HG03558 (cell line): ENCODE measurements around the gene LCP1.
A peak's percentile ranks its signal among the peaks of the same experiment; 100 is the strongest.
"Not testable (repeated sequence)": the region's sequence is repeated elsewhere in the genome, so short reads cannot be mapped to it uniquely, and the experiment has no call there.

Source experiments
- ATAC-seq: cut with Tn5 transposase; IDR thresholded peaks from one replicate; pipeline ENCODE4 v1.9.1; 2021; ENCODE audit warnings: moderate number of reproducible peaks; ENCODE audit not compliant: unreplicated experiment; ENCODE audit errors: extremely low read depth

The LCP1 gene, protein sequence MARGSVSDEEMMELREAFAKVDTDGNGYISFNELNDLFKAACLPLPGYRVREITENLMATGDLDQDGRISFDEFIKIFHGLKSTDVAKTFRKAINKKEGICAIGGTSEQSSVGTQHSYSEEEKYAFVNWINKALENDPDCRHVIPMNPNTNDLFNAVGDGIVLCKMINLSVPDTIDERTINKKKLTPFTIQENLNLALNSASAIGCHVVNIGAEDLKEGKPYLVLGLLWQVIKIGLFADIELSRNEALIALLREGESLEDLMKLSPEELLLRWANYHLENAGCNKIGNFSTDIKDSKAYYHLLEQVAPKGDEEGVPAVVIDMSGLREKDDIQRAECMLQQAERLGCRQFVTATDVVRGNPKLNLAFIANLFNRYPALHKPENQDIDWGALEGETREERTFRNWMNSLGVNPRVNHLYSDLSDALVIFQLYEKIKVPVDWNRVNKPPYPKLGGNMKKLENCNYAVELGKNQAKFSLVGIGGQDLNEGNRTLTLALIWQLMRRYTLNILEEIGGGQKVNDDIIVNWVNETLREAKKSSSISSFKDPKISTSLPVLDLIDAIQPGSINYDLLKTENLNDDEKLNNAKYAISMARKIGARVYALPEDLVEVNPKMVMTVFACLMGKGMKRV

DNA sequence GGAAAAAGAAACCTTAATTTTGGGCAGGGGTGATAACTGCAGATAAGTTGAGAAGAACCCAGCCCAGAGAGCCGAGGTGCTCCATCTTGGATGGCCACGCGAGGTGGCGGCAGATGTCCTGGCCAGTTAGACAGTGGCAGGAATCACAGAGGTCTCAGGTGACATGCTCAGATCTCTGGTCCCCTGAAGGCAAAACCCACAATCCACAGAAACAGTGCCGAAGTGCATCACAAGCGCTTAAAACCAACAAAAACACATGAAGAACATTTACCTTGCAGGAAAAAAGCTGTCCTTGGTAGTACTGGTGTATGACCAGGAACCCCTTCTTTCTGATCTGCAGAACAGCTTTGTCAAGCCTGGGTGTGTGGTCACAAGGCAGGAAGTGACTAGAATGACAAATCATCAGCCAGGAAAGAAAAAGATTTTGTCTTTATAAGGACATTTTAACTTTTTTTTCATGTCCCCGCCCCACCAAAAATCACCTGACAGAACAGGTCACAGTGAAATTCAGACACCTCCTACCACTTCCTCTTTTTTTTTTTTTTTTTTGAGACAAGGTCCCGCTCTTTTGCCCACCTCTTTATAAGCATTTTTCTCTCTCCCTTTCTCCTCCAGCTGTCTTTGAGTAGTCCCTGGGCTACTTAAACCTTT, at the start of gene LCP1:
Gene LCP1 (minus strand): TSS at position 338 of the 651 bp plus-strand sequence. CDS start 22,515 bp downstream, outside the sequence.
- peak; percentile 59 for ATAC-seq

DNA sequence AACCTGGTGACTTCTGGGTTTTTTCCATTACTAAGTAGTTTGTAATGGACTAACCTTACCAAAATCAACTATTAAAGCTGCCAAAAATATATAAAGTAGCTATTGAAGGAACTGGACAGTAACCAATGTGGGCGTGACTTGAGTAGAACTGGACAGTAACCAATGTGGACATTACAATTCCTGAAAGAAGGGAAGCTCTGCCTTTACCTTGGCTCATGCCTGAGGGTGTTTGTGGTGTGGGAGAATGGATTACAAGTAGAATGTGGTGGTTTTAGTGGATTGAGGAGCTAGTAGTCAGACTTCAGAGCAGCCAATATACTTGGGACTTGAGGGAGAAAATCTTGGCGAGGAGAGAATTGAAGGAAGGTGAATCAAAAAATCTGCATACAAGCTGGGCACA, 47.3 kb upstream of the LCP1 start:
- ATAC-seq = no peak

DNA sequence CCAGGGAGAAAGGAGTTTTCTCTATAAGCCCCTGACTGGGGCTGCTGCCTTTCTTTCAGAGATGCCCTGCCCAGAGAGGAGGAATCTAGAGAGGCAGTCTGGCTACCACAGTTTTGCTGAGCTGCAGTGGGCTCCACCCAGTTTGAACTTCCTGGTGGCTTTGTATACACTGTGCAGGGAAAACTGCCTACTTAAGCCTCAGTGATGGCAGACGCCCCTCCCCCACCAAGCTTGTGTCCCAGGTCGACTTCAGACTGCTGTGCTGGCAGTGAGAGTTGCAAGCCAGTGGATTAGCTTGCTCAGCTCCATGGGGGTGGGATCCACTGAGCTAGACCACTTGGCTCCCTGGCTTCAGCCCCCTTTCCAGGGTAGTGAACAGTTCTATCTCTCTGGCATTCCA, 38.3 kb upstream of the LCP1 start:
- not testable (repeated sequence) for ATAC-seq

DNA sequence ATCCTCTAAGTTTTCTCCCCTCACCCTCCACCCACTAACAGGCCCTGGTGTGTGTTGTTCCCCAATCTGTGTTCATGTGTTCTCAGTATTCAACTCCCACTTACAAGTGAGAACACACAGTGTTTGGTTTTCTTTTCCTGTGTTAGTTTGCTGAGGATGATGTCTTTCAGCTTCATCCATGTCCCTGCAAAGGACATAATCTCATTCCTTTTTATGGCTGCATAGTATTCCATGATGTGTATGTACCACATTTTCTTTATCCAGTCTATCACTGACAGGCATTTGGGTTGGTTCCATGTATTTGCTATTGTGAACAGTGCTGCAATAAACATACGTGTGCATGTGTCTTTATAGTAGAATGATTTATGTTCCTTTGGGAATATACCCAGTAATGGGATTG, 32.8 kb upstream of the LCP1 start:
- ATAC-seq = not testable (repeated sequence)

DNA sequence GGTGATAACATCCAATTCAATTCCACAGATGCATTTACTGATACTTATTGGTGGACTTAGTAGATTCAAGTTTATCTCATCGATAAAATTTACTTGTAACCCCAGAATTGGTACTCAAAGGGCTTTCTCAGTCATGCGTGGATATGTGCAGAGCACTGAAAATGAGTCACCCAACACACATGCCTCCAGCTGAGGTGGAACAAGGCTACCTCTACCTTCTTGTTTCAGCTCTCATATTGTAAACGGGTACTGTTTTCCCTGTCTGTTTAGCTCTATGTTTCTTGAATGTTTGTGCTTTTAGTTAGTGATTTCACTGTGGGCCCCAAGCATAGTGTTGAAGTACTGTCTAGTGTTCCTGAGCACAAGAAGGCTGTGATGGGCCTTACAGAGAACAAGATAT, 31.3 kb upstream of the LCP1 start:
- ATAC-seq = no peak

DNA sequence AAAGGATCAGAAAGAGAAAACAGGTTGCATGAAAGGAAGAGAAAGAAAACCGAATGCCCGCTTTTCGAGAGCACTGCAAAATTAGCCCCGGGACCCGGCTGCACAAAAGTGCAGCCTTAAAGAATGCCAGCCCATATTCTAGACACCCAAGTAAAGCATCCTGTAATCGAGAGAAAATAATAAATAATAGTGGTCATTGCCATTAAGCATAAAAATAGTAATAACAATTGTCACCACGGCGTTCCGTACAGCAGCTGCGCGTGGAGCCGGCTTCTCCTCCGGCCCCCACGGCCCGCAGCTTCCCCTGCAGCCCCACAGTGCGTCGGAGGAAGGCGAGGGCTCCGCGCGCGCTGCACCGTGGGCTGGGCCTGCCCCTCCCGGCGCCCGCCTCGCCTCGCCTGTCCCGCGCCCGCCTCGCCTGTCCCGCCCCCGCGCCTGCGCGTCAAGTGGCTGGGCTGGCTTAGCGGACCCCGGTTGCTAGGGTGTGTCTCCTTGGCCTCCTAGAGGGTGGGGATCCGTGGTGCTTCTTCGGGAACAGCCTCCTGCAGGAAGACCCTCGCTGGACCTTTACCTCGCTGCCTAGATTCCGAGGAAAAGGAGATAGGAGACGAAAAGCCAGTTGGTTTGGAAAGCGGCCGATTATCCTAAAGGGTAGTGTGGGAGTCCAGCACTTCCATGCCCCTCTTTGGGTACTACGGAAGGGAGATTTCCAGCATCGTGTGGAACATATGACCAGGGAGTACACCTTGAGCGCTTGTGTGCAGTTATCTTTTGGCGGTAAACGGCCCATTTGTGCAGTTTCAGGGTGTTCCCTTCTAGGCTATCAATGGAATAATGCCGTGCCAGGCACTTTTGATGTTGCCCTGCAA, 29.7 kb upstream of the LCP1 start, which contains the start of gene LRRC63:
Gene LRRC63 (plus strand): TSS at position 446 of the 869 bp plus-strand sequence. CDS start 1,107 bp downstream, outside the sequence.
- peak; percentile 78 for ATAC-seq

DNA sequence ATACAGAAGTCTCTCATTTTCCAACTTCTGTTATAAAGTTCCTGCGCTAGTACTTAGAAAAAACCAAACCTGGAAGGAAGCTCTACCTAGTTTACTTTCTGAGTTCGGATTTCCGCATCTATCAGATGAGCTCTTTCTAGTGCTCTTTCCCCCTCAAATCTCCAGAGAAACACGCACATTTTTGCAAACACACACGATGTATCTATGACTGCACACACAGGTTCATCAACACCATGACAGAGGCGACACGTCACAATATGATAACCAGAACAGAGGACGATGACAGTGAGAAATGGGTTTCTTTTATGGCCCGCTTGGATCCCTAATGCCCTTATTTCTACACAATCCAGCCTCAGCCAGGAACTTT, 29.1 kb upstream of the LCP1 start:
- no peak for ATAC-seq

DNA sequence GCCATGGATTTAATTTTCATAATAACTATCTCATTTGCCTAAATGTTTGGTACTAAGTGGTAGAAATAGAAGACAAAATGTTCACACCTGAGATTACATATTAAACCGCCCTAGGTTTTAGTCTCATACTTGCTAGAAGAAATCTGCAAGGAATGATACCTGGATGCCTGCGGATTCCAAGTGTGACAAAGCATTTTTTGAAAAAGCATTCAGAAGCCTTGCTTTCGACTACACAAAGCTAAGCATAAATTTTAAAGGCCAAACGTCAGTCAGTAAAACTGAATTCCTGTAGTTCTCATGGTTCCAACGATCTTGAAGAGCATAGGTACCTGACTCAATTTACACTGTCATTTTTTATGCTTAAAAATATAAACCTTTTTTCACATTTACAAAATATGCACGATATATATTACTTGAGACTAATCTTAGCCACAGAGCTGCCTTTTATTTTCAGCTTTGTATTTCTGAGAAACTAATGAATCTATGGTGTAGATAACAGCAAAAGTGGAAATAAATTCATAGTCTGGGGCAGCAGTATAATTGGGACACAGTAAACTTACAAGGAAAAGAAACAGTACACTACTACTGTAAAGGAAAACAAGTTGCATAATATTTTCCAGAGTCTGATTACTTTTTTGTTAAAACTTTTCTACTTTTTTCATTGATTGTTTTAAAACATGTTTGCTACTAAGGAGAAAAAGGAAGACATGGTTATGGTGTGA, 28.5 kb upstream of the LCP1 start:
- ATAC-seq = no peak

DNA sequence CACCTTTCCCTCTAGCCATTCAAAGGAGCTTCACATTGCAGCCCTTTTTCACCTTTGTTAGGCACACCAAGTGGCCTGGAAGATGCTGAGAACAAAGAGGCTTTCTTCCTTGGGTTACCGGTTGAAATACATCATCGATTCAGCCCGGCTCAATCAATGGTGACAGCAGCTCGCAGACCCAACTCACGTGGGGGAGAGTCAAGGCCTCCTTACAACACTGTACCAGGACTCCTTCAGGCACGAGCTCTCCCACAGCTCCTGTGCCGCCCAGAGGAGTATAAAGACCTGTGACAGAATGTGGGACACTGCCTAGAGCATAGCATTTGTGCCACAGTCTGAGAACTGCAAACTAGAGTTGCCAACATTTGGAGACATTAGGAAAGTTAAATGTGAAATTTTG, 25.9 kb upstream of the LCP1 start:
- ATAC-seq = no peak

DNA sequence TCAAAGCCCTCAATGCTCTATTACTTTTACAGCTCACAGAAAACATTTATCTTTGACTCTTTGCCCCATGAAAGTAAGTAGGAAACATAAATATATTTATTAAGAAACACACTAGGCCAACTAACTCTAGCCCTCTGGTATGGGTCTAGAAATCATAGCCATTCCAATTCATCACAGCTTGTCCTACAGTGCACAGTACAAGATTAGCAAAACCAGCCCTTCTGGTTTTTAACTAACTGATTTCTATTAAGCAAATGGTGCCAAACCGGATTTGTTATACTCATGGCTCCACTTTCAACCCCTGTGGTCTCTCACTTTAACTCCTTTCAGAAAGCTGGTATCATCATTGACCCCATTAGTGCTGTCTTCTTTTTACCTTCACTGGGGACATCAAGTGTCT, 24.2 kb upstream of the LCP1 start:
- ATAC-seq = no peak

DNA sequence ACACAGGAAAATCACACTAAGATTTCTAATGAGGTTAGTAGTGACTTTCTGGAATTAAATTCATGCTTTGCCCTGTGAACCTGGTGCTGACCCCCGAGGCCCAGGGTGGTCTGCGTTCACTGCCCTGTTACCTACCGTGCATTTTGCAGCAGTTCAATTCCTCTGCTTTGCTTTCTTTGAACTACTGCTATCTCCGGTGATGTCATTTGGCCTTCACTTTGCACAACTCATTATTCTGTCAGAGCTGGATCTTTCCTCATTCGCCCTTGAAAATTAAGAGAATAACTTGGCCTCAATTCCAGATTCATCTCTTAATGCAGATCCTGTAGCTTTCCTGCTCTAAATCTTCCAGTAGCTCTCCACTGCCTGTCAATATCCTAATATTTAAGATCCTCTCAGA, 21.0 kb upstream of the LCP1 start:
- ATAC-seq = no peak

DNA sequence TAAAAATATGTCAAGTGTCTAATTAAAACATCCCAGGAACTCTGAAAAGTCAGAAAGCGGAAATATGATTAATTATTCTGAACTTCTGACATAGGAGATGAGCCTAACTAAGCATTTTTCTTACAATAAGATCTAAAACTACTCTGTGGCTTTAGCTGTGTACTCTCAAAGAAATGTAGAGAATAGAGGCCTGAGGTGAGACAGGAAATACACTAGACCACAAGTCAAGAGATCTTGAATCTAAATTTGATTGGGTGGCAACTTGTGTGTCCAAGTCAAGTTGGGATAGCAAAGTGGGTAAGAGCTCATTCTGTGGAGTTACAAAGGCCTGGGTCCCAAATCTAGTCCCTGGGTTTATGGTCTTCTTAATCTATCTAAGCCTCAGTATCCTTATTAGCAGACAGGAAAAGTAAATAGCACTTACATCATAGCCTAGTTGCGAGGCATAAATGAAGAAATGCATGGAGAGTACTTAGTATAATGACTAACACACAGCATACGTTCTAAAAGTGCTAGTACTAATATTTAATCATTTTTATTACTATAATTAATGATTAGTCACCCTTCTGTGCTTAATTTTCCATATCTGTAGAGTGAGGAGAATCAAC, 20.3 kb upstream of the LCP1 start:
- no peak for ATAC-seq

DNA sequence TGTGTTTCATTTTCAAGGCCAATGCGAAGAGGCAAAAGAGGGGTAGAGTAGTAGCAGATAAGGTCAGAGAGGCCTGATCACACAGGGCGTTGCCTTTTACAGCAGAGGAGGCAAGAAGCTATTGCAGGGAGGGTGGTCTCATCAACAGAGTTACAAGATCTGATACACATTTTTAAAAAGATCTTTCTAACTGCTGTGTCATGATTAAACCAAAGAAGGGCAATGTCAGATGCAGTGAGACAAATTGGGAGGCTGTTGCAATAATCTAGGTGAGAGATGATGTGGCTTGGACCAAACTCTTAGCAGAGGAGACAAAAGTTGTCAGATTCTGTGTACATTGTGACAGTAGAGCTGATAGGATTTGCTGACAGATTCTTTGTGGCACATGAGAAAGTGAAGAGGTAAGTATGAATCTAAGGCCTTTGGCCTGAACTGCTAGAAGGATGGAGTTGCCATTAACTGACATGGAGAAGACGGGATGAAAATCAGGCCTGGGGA, 16.8 kb upstream of the LCP1 start:
- no peak for ATAC-seq

DNA sequence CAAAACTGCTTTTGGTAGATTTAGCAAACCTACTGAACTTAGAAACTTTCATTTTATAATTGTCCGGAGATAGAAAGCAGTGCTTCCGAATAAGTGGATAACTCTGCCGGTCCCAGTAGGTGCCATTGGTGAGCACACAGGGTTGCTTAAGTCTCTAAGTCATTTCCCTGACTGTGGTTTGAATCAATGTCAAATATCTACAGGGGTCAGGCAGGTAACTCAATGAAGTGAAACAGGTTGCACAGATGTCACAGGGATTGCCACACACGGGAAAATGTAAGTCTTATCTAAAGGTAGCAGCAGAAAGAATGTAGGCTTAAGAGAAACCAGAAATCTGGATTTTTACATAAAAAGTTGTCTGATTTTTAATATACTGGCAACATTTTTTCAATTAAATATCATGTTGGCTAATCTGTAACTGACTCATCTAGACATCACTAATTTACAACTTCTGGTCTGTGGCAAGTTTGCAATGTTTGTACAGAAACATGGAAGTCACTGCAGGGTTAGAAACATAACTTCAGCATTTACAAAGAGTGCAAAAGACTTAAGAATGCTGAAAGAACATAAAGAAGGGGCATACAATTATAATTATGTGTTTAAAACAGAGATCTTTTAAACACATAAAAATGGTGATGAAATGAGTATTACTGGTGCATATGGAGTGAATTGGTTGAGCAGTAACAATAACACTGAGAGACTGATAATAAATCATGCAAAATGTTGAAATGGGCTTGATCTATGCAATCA, 15.5 kb upstream of the LCP1 start:
- ATAC-seq = no peak

DNA sequence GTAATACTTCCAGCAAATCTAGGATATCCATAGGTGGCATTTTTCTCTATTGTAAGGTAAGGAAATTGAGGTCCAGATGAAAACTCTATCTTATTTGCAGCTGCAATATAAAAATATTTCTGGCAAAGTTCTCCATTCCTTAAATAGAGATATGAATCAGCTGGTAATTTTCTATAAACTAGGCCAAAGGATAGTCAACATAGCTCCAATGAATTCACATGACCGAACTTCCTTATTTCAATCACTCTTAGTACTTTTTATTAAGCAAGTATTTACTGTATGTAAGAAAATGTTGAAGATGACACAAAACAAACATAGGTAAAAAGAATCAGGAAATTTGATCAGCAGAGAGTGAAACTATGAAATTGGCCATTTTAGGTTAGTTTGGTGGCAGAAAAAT, 13.0 kb upstream of the LCP1 start:
- no peak for ATAC-seq

DNA sequence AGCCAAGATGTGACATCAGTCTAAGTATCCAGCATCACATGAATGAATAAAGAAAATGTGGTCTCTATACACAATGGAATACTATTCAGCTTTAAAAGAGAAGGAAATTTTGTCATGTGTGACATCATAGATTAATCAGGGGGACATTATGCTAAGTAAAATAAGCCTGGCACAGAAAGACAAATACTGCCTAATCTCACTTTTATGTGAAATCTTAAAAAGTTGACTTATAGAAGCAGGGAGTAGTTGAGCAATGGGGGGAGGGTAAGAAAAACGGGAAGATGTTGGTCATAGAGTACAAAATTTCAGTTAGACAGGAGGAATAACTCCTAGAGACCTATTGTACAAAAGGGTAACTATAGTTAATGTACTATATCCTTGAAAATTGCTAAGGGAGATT, 10.4 kb upstream of the LCP1 start:
- ATAC-seq = no peak

DNA sequence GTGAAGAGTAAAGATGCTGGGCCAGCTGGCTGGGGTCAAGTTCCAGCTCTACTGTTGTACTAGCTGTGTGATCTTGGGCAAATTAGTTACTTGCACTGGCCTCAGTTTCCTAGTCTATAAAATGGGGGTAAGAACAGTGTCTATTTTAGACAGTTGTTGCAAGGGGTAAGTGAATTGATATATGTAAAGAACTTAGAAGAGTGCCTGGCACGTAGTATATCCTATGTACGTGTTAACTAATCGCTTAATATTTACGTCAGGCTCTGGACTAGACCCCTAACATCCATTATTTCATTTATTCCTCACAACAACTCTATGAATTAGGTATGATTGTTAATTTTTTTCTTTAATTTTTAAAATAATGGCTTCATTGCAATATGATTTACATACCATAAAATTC, 3.7 kb upstream of the LCP1 start:
- ATAC-seq = no peak

DNA sequence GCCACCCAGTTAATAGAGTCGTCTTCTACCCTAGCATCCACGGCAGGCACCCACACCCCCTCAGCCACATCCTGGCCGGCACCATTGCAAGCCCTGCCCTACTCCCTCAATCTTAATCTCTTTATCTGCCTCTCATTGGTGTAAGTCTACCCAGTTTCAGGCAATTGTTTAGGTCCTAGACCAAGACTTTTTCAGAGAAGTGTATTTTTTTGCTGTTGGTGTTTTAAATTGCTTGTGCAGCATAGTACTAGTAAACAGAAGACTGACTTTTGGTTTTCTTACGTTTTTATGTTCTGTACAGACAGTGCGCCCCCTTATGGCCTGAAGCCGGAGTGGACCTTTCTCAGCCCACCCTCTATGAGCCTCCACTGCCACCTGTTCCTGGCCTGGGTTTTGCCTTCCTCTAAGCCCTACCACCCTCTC, 2.3 kb upstream of the LCP1 start:
- ATAC-seq = no peak
